ENCODE data around the gene RABEP1. TPM values are rescaled to one million over a fixed set of nuclear protein-coding genes. Genes with fewer than 3 reads are reported as not detected.

The RABEP1 gene
- total RNA-seq, 1 donor from 2014 or later = 67.5 TPM

DNA sequence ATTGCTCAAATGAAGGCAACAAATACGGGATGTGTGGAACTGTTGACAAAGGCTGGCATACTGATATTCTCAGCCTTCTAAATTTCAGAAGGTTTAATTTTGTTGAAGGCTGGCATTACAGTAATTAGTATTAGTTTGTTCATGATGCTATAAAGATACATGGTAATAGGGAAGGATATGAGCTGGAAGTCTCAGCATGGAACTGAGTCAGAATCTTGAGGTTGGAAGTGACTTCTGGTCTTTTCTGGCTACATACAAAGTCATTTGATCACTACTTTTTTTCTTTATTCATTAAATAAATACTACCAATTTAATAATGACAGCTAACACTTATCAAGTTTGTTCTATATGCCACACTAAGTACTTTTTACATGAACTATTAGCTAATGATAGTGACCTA, 22.6 kb downstream of the RABEP1 start:
- no peak overlapping the region for H3K27ac Mint-ChIP-seq
- POLR2A ChIA-PET = interaction anchor here (0.6 kb wide), 1 partner anchor 1161 kb away, joined by 3 read pairs; no protein-coding TSS in a partner anchor
- H3K36me3 Mint-ChIP-seq (ENCODE audit: low read depth) = peaks cover 29% of the 10 kb centered on the region
- H3K27me3 Mint-ChIP-seq = no peaks in the 10 kb centered on the region
- CTCF ChIA-PET = no interaction called here
- intact Hi-C loops (cut with micrococcal nuclease) = no loop called here
- TF ChIP-seq, protein P1, sequence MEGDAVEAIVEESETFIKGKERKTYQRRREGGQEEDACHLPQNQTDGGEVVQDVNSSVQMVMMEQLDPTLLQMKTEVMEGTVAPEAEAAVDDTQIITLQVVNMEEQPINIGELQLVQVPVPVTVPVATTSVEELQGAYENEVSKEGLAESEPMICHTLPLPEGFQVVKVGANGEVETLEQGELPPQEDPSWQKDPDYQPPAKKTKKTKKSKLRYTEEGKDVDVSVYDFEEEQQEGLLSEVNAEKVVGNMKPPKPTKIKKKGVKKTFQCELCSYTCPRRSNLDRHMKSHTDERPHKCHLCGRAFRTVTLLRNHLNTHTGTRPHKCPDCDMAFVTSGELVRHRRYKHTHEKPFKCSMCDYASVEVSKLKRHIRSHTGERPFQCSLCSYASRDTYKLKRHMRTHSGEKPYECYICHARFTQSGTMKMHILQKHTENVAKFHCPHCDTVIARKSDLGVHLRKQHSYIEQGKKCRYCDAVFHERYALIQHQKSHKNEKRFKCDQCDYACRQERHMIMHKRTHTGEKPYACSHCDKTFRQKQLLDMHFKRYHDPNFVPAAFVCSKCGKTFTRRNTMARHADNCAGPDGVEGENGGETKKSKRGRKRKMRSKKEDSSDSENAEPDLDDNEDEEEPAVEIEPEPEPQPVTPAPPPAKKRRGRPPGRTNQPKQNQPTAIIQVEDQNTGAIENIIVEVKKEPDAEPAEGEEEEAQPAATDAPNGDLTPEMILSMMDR (IDR thresholded peaks at IDR 0.05) = no peak
- no peaks in the 10 kb centered on the region for H3K9me3 Mint-ChIP-seq
- DNase-seq (no peak), ATAC-seq (ENCODE audit: low read depth) (no peak)
- H3K4me3 Mint-ChIP-seq = no peak overlapping the region
- peaks cover 68% of the 10 kb centered on the region for H3K4me1 Mint-ChIP-seq

DNA sequence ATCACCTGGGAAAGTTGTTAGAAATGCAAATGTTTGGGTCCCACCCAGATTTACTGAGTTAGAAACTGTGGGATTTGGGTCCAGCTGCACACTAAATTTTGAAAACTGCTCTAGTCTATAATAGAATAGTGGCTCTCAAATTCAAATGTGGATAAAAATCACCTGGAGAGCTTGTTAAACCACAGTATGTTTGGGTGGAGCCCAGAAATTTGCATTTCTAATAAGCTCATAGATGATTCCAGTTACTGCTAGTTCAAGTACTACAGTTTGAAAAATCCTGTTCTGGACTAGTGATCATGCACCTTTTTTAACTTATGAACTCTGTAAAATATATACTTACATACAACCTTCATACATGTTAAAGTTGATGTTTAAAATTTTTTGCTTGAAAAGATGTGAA, 27.8 kb downstream of the RABEP1 start:
- H3K36me3 Mint-ChIP-seq (ENCODE audit: low read depth) = peaks cover 38% of the 10 kb centered on the region
- ChIA-PET POLR2A (interaction anchor here (0.5 to 1.4 kb wide), 5 partner anchors 62 to 129 kb away, joined by 3 to 9 read pairs (median 4); partner anchors contain the start of gene C1QBP), CTCF (interaction anchor here (0.6 to 1.5 kb wide), 5 partner anchors 13 to 125 kb away, joined by 3 to 4 read pairs (median 3); partner anchors contain the start of genes RABEP1 and ZNF594)
- H3K27me3 Mint-ChIP-seq = no peaks in the 10 kb centered on the region
- no peaks in the 10 kb centered on the region for H3K9me3 Mint-ChIP-seq
- intact Hi-C loops (cut with micrococcal nuclease) = no loop called here
- TF ChIP-seq, protein P1 (IDR thresholded peaks at IDR 0.05) = no peak
- H3K4me1 Mint-ChIP-seq = peaks cover 56% of the 10 kb centered on the region
- DNase-seq (no peak), ATAC-seq (ENCODE audit: low read depth) (peak; percentile 31)
- no peak overlapping the region for H3K4me3 Mint-ChIP-seq
- H3K27ac Mint-ChIP-seq = no peak overlapping the region

DNA sequence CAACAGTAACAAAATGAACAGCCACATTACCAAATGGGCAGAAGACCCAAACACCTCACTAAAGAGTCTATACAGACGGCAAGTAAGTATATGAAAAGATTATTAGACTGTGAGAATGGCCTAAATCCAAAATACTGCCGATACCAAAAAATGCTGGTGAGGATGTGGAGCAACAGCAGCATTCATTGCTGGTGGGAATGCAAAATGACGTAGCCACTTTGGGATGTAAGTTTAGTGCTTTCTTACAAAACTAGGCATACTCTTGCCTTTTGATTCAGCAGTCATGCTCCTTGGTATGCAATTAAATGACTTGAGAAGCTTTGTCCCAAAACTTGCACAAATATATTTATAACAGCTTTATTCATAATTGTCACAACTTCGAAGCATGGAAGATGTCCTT, 43.8 kb downstream of the RABEP1 start:
- Mint-ChIP-seq H3K36me3 (ENCODE audit: low read depth) (peaks cover 38% of the 10 kb centered on the region), H3K4me1 (peaks cover 55% of the 10 kb centered on the region), H3K9me3 (peaks cover 3% of the 10 kb centered on the region), H3K27ac (no peak overlapping the region), H3K4me3 (no peak overlapping the region), H3K27me3 (no peaks in the 10 kb centered on the region)
- TF ChIP-seq, protein P1 (IDR thresholded peaks at IDR 0.05) = no peak
- CTCF ChIA-PET = interaction anchor here (0.6 kb wide), 1 partner anchor 18 kb away, joined by 3 read pairs; no protein-coding TSS in a partner anchor
- ATAC-seq (ENCODE audit: low read depth) (no peak), DNase-seq (no peak)
- POLR2A ChIA-PET = no interaction called here
- intact Hi-C loops (cut with micrococcal nuclease) = no loop called here

DNA sequence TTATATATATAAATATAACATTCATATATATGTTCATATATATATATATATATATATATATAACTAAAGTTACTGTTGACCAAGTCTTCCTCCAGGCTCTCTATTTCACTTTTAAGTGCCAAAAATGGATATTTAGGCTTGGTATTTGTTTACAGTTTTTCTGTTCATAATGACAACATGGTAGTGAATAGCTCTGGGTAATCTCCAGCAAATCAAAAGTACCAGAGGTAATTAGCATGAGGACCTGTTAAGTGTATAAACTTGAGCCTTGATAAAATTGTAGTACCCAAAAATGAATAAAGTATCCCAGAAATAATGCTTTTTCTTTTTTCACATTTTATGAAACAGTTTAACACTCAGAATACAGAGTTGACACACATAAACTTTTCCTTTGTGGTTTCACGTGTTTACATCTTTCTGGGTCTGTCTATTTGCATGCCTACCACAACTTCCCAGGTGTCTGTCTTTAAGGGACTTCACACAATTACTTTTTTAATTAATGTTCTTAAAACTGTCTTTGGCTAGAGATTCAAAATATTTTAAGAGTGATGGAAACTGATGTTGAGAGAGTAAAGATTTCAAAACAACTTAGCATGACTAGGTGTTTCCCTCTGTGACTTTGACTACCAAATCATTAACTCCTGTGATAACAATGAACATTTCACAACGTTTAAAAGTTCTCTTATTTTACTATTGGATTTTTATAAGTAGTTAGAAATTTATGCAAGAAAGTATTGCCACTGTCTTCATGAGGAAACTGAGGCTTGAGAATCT, 47.9 kb downstream of the RABEP1 start:
- ATAC-seq (ENCODE audit: low read depth) (peak; percentile 70), DNase-seq (no peak)
- Mint-ChIP-seq H3K4me1 (peaks cover 55% of the 10 kb centered on the region), H3K27ac (peak overlapping the region; percentile 85), H3K36me3 (ENCODE audit: low read depth) (peaks cover 43% of the 10 kb centered on the region), H3K4me3 (peak overlapping the region; percentile 53), H3K9me3 (no peaks in the 10 kb centered on the region), H3K27me3 (no peaks in the 10 kb centered on the region)
- intact Hi-C loops (cut with micrococcal nuclease) = no loop called here
- CTCF ChIA-PET = interaction anchor here (0.7 to 1.9 kb wide), 2 partner anchors 23 to 92 kb away, joined by 3 to 7 read pairs; no protein-coding TSS in a partner anchor
- POLR2A ChIA-PET = interaction anchor here (1.1 to 1.2 kb wide), 3 partner anchors 49 to 1187 kb away, joined by 3 read pairs; partner anchors contain the start of gene ZNF594
- TF ChIP-seq, protein P1 (IDR thresholded peaks at IDR 0.05) = no peak

DNA sequence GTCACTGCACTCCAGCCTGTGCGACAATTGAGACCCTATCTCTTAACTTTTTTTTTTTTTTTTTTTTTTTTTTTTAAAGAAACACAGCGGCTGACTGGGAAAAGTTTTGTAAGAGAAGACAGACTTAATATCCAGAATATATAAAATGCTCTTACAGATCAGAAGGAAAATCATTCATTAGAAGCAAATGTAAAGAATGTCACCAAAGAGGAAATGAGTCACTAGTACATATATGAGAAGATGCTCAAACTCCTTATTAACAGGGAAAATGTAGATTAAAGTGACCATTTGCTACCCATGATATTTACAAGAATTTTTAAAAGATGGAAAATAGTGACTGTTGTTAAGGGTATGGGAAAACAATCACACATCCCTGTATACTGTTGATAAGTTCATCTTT, 48.9 kb downstream of the RABEP1 start:
- Mint-ChIP-seq H3K27ac (peak overlapping the region; percentile 85), H3K4me3 (peak overlapping the region; percentile 53), H3K36me3 (ENCODE audit: low read depth) (peaks cover 45% of the 10 kb centered on the region), H3K27me3 (no peaks in the 10 kb centered on the region), H3K4me1 (peaks cover 49% of the 10 kb centered on the region), H3K9me3 (no peaks in the 10 kb centered on the region)
- TF ChIP-seq, protein P1 (IDR thresholded peaks at IDR 0.05) = no peak
- intact Hi-C loops (cut with micrococcal nuclease) = no loop called here
- CTCF ChIA-PET = no interaction called here
- POLR2A ChIA-PET = no interaction called here
- DNase-seq (no peak), ATAC-seq (ENCODE audit: low read depth) (no peak)
